DOHH2 (cell line): Measurements from ENCODE around the gene STK32C.

Source experiments
- H3F3A ChIP-seq: fragments of 200-600 bp; sonication (generic), shearing (Covaris generic); 2 replicates; pipeline ENCODE4 v1.6.0; 2016; ENCODE audit warnings: antibody characterized with exemption, mild to moderate bottlenecking; ENCODE audit not compliant: control insufficient read depth, insufficient read depth
- H3K27ac ChIP-seq: fragments of 200-600 bp; sonication (generic); 2 replicates; pipeline ENCODE4 v1.5.1; 2014; ENCODE audit warnings: low read depth, mild to moderate bottlenecking, low read length, moderate library complexity
- H3K27me3 ChIP-seq: fragments of 200-600 bp; sonication (generic); 2 replicates; pipeline ENCODE4 v1.6.1; 2014; ENCODE audit warnings: mild to moderate bottlenecking, low read length, mixed read lengths; ENCODE audit not compliant: control insufficient read depth
- H3K36me3 ChIP-seq: fragments of 200-600 bp; sonication (generic); 2 replicates; pipeline ENCODE4 v1.6.1; 2014; ENCODE audit warnings: mild to moderate bottlenecking, low read length, moderate library complexity, mixed read lengths; ENCODE audit not compliant: control insufficient read depth
- H3K4me1 ChIP-seq: fragments of 200-600 bp; sonication (generic); 2 replicates; pipeline ENCODE4 v1.6.1; 2014; ENCODE audit warnings: mild to moderate bottlenecking, low read length, mixed read lengths; ENCODE audit not compliant: control insufficient read depth
- H3K4me2 ChIP-seq: fragments of 200-600 bp; sonication (generic); 2 replicates; pipeline ENCODE4 v1.6.0; 2014; ENCODE audit warnings: mild to moderate bottlenecking, low read length, moderate library complexity
- H3K4me3 ChIP-seq: fragments of 200-600 bp; sonication (generic); 2 replicates; pipeline ENCODE4 v1.5.1; 2014; ENCODE audit warnings: mild to moderate bottlenecking, low read length, mixed read lengths
- H3K79me2 ChIP-seq: fragments of 200-600 bp; sonication (generic); 2 replicates; pipeline ENCODE4 v1.6.1; 2014; ENCODE audit warnings: mild to moderate bottlenecking, low read length, mixed read lengths; ENCODE audit not compliant: control insufficient read depth
- H3K9me2 ChIP-seq: fragments of 200-600 bp; sonication (generic); replicated peaks from 2 replicates; pipeline ENCODE4 v1.6.1; 2014; ENCODE audit warnings: mild to moderate bottlenecking, low read length, mixed read lengths; ENCODE audit not compliant: control insufficient read depth
- H3K9me3 ChIP-seq: fragments of 200-600 bp; sonication (generic); 2 replicates; pipeline ENCODE4 v1.6.1; 2014; ENCODE audit warnings: antibody characterized with exemption, low read length, mixed read lengths; ENCODE audit not compliant: control insufficient read depth, insufficient read depth
- H4K20me1 ChIP-seq: fragments of 200-600 bp; sonication (generic); 2 replicates; pipeline ENCODE4 v1.6.0; 2014; ENCODE audit warnings: low read depth, mild to moderate bottlenecking, antibody characterized with exemption, low read length, moderate library complexity; ENCODE audit not compliant: control insufficient read depth, insufficient read depth
- CTCF ChIP-seq: fragments of 200-600 bp; sonication (generic); IDR thresholded peaks from one replicate; pipeline ENCODE4 v1.5.1; 2014; ENCODE audit warnings: antibody characterized with exemption, mild to moderate bottlenecking, low read depth, low read length; ENCODE audit not compliant: poor library complexity, severe bottlenecking
- EZH2phosphoT487 ChIP-seq: fragments of 200-600 bp; sonication (generic); IDR thresholded peaks from 2 replicates; pipeline ENCODE4 v1.6.1; 2017; ENCODE audit warnings: borderline replicate concordance, mild to moderate bottlenecking, antibody characterized with exemption, low read length, moderate library complexity, mixed read lengths

Gene STK32C

GRCh38 chr10:132172091-132173066 lies 135.4 kb downstream of the STK32C start:
- Histone ChIP-seq H3K9me2 (no peaks in the 10 kb centered on the region), H3K79me2 (no peaks in the 10 kb centered on the region), H3K27ac (no peak overlapping the region), H3K4me2 (no peak overlapping the region), H3K9me3 (peaks cover 9% of the 10 kb centered on the region; the same call in 1 of the 2 replicates), H3K27me3 (no peaks in the 10 kb centered on the region), H3K36me3 (no peaks in the 10 kb centered on the region), H3K4me1 (no peaks in the 10 kb centered on the region), H4K20me1 (no peaks in the 10 kb centered on the region), H3F3A (no peaks in the 10 kb centered on the region), H3K4me3 (no peak overlapping the region)
- no peak for TF ChIP-seq CTCF
- TF ChIP-seq EZH2phosphoT487 = no peak

DNA sequence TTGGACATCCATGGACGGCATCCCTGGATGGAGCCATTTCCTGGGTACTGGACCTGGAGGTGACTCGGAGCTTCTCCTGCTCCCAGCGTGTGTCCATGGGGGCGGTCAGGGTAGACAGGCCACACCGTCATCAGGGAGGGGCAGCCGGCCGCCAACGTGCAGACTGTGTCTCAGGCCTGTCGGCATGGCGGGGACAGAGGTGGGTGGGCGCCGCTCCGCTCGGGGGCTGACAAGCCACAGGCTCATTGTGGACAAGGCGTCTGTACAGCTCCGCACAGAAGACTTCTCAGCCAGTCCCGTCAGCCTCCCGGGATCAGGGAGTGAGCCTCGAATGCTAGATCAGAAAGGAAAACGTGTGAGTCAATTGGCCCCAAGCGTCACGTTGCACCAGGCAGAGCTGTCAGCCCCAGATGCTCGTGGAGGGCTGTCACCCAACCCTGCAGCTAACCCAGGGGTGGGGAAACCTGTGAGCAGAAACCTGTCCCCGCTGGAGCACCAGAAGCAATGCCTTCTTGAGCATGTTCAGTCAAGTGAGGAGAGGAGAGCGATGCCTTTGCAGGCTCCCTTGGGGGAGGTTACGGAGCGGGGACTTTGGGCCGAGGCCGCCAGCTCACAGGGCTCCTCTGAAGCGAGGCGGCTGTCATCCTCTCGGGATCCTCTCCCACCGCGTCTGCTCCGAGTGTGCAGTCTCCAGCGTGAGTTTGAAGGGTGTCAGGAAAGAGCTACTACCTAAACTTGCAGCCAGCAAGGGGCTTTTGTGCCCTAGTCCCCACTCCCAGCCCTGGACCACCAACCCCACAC lies 137.0 kb downstream of the STK32C start:
- Histone ChIP-seq H3K27me3 (no peaks in the 10 kb centered on the region), H3K4me2 (no peak overlapping the region), H3K4me1 (no peaks in the 10 kb centered on the region), H3F3A (no peaks in the 10 kb centered on the region), H3K9me3 (peaks cover 9% of the 10 kb centered on the region; the same call in 1 of the 2 replicates), H3K4me3 (no peak overlapping the region), H3K79me2 (no peaks in the 10 kb centered on the region), H3K9me2 (no peaks in the 10 kb centered on the region), H4K20me1 (no peaks in the 10 kb centered on the region), H3K36me3 (no peaks in the 10 kb centered on the region), H3K27ac (no peak overlapping the region)
- TF ChIP-seq CTCF (no peak), EZH2phosphoT487 (no peak)

- Histone ChIP-seq H3K27me3 (no peaks in the 10 kb centered on the region), H3F3A (no peaks in the 10 kb centered on the region), H3K36me3 (no peaks in the 10 kb centered on the region), H3K4me1 (no peaks in the 10 kb centered on the region), H3K4me3 (no peak overlapping the region), H3K79me2 (no peaks in the 10 kb centered on the region), H4K20me1 (no peaks in the 10 kb centered on the region), H3K9me2 (no peaks in the 10 kb centered on the region), H3K9me3 (peaks cover 9% of the 10 kb centered on the region; the same call in 1 of the 2 replicates), H3K4me2 (no peak overlapping the region), H3K27ac (no peak overlapping the region)
- TF ChIP-seq EZH2phosphoT487 = no peak
- TF ChIP-seq CTCF = no peak
Observed at GRCh38 chr10:132169766-132170560, 137.8 kb downstream of the STK32C start.
